ENCODE results near the gene RFX3.

Gene RFX3

DNA sequence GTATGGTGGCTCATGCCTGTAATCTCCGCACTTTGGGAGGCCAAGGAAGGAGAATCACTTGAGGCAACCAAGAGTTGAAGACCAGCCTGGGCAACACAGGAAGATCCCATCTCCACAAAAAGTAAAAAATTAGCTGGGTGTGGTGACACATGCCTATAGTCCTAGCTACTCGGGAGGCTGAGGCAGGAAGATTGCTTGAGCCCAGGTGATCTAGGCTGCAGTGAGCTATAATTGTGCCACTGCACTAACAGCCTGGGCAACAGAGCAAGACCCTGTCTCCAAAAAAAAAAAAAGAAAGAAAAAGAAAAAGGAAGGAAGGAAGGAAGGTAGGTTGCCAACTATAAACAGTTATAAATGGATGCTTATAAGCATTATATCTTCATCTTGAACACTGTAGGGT is 51.0 kb downstream of the RFX3 start:
- in situ Hi-C loops (cut with MboI; ENCODE audit: low pct_unique_long_range_greater_than_20kb, low sequenced_read_pairs, unreplicated experiment): loop anchor here (10.0 kb wide), 2 partner anchors 170 to 250 kb away; no protein-coding TSS in a partner anchor
- TF ChIP-seq CTCF (IDR thresholded peaks at IDR 0.05; ENCODE audit: extremely low read depth, insufficient read depth, missing control alignments): no peak
- DNase-seq (ENCODE audit: low spot score): no peak

DNA sequence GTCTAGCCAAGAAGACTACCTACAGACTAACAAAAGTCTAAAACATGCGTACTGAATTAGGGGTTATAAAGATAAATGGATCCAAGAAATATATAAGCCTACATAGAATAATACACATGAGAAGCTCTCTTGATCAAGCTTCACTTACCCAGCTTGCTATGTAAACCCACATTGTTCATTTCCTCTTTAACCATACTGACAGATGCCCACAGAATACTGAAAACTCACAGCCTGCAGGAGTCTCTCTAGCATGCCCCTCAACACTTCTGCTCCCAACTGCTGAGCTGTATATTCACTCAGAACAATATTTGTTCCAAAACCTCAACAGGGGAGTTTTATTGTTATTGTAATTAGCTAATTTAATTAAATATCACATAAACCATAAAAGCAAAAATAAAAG is 52.4 kb downstream of the RFX3 start:
- TF ChIP-seq CTCF (IDR thresholded peaks at IDR 0.05; ENCODE audit: extremely low read depth, insufficient read depth, missing control alignments): no peak
- no peak for DNase-seq (ENCODE audit: low spot score)
- in situ Hi-C loops (cut with MboI; ENCODE audit: low pct_unique_long_range_greater_than_20kb, low sequenced_read_pairs, unreplicated experiment): loop anchor here (10.0 kb wide), 2 partner anchors 171 to 251 kb away; no protein-coding TSS in a partner anchor

GRCh38 chr9:3471883-3472282 is 53.9 kb downstream of the RFX3 start:
- no peak for TF ChIP-seq CTCF (IDR thresholded peaks at IDR 0.05; ENCODE audit: extremely low read depth, insufficient read depth, missing control alignments)
- no peak for DNase-seq (ENCODE audit: low spot score)
- in situ Hi-C loops (cut with MboI; ENCODE audit: low pct_unique_long_range_greater_than_20kb, low sequenced_read_pairs, unreplicated experiment): loop anchor here (10.0 kb wide), 2 partner anchors 173 to 253 kb away; no protein-coding TSS in a partner anchor

DNA sequence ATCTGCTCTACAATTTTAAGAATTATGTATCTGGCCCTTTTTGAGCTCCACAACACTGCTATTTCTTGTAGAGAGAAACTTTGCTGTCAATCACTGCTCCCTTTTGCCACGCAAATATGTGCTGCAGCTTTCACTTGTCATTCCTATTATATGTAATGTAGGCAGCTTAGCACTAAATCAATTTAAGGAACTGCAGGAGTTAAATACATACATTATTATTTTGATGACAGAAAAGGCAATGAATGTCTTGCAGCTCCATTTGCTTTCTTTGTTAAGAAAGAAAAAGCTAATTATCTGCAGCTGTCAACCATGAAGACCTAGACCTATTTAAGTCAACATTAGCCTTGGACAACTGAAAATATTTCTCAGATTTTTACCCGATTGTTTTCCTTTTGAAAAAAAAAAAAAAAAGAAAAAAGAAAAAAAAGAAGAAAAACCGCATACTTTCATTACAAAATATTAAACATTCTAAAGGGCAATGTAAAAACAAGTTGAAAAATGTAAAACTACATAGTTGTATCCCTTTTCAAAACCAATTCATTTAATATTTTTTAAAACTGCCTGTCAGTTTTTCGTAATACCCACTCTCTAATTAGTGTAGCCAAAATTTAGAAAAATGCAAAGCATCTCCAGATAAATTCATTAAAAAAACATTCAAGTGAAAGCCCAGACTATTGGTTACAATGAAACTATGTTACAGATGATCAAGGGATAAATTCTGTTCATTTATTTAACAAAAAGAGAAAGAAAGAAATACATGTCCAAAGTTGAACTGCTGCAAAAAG is 57.2 kb downstream of the RFX3 start:
- TF ChIP-seq CTCF (IDR thresholded peaks at IDR 0.05; ENCODE audit: extremely low read depth, insufficient read depth, missing control alignments): no peak
- no peak for DNase-seq (ENCODE audit: low spot score)
- in situ Hi-C loops (cut with MboI; ENCODE audit: low pct_unique_long_range_greater_than_20kb, low sequenced_read_pairs, unreplicated experiment): no loop called here

DNA sequence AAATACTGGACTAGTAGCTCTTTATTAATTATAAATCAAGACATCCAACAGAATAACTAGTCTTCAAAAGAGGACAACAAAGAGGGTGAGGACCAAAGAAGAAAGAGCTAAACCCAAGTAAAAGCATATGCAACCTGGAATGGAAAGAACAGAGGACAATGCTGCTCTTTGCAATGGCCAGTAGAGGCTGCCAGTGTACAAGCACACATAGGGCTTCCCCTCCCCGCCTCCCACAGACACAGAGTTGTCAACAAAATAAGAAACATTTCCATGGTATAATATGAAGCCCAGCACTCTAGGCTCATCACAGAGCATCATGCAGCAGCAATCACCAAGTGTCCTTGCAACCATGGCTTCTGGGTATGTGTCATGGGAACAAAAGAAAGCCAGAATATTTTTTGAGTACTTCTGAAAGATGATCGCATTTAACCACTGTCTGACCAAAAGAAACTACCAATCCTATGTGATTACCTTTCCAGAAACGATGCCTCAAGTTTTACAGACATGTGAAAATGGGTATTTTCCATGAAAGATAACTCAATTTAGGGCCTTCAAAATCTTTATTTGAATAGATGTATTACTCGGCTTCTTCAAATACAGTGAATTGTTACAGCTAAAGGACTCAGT is 58.1 kb downstream of the RFX3 start:
- TF ChIP-seq CTCF (IDR thresholded peaks at IDR 0.05; ENCODE audit: extremely low read depth, insufficient read depth, missing control alignments): peak; percentile 97
- in situ Hi-C loops (cut with MboI; ENCODE audit: low pct_unique_long_range_greater_than_20kb, low sequenced_read_pairs, unreplicated experiment): no loop called here
- peak; percentile 40 for DNase-seq (ENCODE audit: low spot score)

DNA sequence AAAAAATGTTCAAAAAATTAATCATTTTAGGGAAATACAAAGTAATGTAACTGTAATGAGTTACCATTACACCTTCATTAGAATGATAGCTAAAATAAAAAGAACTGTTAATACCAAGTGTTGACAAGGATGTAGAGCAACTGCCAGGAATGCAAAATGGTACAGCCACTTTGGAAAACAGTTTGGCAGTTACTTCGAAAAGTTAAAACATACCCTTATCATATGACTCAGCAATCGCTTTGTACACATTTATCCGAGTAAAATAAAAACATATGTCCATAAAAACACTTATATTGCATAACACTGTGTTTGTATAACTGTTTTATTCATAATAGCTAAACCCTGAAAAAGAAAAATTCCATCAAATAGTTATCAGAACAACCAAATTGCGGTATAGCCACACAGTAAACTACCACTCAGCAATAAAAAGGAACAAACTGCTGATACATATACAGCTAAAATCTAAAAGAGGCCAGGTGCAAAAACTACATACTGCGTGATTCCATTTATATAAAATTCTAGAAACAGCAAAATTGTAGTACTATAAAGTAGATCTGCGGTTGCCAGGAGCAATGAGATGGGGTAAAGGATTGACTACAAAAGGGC is 61.7 kb downstream of the RFX3 start:
- in situ Hi-C loops (cut with MboI; ENCODE audit: low pct_unique_long_range_greater_than_20kb, low sequenced_read_pairs, unreplicated experiment): no loop called here
- no peak for DNase-seq (ENCODE audit: low spot score)
- TF ChIP-seq CTCF (IDR thresholded peaks at IDR 0.05; ENCODE audit: extremely low read depth, insufficient read depth, missing control alignments): no peak

Measured in GM13977 (cell line).